NCI-H748 (cell line): ENCODE measurements around the gene KRTAP10-12.
A peak's percentile ranks its signal among the peaks of the same experiment; 100 is the strongest.
"Not testable (repeated sequence)": the region's sequence is repeated elsewhere in the genome, so short reads cannot be mapped to it uniquely, and the experiment has no call there.

Experiments
- DNase-seq: peaks from one replicate; lab custom pipeline; 2025; ENCODE audit not compliant: unreplicated experiment; lab: John Stamatoyannopoulos, UW

The KRTAP10-12 gene

DNA sequence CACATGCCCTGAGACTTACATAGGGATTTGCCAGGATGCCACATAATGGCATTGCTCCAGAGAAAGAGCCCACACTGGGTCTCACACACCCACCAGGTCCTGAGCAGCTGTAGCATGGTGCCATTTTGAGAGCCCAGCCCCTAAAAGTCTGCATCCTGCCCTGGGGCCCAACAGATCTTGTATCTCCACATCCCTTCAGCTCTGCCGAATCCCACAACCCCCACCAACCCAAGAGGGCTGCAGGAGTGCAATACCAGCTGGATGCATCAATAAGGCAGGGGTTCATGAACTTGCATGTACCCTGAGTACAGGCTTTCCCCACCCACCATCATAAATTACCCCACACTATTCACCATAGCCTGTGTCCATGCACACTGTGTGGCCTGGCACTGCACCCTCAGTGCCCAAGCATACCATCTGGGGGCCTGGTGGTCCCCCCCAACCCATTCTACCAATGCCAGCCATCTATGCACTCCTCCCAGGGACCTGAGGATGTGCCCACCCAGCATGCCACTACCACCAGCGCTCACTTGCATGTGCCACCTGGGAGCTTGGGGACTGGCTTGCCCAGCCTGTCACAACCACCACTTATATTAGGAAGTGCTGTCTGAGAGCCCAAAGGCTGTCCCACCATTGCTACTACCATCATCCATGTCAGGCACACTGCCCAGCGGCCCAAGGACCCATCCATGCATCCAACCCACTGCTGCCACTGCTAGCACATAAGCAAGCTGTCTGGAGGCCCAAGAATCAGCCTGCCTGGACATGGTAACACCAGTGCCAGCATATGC, 26.1 kb upstream of the KRTAP10-12 start:
- no peak for DNase-seq

DNA sequence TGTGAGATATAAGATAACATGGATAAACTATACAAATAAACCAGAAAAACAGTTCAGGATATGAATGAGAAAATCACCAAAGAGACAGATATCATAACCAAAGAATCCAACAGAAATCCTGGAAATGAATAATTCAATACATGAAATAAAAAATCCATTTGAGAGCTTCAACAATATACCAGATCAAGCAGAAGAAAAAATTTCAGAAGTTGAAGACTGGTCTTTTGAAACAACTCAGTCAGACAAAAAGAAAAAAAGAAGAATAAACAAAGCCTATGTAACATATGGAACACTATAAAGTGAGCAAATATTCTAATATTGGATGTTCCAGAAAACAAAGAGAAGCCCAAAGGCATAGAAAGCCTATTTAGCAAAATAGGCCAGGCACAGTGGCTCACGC, 25.1 kb upstream of the KRTAP10-12 start:
- no peak for DNase-seq

DNA sequence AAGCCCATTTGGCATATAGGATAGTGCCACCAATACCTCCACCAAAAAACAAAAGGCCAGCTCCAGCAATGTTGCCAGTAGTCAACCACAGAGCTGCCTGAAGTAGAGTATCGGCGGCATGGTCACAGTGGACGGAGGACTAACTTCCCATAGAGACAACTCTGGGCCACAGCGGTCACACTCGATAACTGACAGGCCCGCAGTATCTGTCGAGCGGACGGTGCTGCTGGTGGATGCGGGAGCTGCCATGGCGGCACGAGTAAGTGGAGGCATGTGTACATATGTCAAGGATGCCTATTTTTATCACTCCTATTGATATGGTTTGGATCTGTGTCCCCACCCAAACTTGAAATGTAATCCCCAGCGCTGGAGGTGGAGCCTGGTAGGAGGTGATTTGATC, 19.1 kb upstream of the KRTAP10-12 start:
- DNase-seq, result no peak

GRCh38 chr21:44681152-44681551, 15.8 kb upstream of the KRTAP10-12 start:
- no peak for DNase-seq

DNA sequence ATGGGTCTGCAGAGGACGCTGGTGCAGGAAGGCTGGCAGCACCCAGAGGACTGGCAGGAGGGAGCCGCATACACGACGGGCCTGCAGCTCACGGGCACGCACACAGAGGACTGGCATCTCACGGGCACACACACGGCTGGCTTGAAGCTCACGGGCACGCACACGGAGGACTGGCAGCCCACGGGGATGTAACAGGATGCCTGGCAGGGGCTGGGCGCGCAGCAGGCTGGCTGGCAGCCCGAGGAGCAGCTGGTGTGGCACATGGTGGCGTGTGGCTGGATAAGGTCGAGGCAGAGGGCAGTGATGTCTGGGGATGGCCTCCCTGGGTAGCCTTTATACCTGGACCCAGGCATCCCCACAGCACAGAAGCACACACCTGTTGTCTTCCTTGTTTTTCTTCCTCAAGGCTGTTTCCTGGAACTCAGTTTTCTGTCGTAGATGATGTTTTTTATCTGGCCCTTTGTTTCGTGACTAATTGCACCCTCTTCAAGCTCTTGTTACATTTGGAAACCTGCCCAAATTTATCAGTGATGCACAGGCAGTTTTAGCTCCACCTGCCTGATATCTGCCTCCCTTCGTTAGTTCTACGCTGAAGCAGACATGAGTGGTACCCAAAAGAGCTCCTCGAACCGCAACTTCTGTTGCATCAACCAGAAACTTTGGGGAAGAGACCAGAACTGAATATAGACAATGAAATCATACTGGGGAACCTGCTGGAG, 15.0 kb upstream of the KRTAP10-12 start, which contains the start of gene KRTAP12-1:
Gene KRTAP12-1, minus strand, starts transcription at position 303 of the 719 bp plus-strand sequence. Its CDS starts 40 bp downstream, at position 263.
- DNase-seq, result peak; percentile 97

GRCh38 chr21:44682580-44683151, 14.3 kb upstream of the KRTAP10-12 start:
- no peak for DNase-seq

DNA sequence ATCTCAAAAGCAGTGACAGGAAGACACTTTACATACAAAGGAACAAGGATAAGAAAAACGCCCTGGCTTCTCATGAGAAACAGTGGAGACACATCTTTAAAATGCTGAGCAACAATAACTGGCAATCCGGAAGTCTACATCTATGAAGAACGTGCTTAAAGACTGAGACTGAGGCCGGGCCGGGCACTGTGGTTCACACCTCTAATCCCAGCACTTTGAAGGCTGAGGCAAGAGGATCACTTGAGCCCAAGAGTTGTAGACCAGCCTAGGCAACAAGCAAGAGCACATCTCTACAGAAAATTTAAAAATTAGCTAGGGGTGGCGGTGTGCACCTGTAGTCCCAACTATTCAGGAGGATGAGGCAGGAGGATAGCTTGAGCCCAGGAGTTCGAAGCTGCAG, 12.9 kb upstream of the KRTAP10-12 start:
- DNase-seq, result no peak

DNA sequence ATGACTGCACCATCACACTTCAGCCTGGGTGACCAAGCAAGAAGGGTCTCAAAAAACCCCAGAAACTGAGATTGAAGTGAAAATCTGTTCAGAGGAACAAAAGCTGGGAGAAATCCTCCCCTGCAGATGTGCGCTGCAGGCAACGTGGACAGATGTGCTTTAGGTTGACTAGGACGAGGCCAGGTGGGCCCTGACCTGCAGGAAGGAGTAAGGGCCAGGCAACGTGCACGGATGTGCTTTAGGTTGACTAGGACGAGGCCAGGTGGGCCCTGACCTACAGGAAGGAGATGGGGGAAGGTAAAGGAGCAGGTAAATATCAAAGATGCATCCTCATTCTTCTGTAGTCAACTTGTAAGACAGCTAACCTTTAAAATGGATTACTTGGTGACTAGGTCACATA, 12.5 kb upstream of the KRTAP10-12 start:
- DNase-seq, result no peak

DNA sequence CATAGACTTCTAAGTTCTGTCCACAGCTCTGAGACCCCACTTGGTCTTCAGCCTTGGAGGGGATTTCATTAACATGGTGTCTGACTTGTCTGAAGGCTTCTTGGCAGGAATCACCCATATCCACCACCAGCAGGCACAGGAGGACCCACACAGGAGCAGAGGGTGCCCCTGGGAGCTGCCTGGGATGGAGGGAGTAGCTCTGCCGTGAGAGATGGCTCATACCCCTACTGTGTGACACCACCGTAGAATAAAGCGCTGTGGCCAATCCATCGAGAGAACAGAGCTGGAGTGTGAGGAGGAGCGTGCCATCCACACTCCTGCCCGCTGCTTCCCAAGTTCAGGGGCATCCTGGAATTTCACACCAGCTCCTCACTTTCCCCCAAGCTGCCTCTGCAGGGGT, 11.9 kb upstream of the KRTAP10-12 start:
- DNase-seq, result not testable (repeated sequence)

GRCh38 chr21:44686000-44686781, 10.8 kb upstream of the KRTAP10-12 start:
- peak; percentile 6 for DNase-seq

GRCh38 chr21:44686843-44687561, 10.0 kb upstream of the KRTAP10-12 start:
- peak; percentile 22 for DNase-seq

DNA sequence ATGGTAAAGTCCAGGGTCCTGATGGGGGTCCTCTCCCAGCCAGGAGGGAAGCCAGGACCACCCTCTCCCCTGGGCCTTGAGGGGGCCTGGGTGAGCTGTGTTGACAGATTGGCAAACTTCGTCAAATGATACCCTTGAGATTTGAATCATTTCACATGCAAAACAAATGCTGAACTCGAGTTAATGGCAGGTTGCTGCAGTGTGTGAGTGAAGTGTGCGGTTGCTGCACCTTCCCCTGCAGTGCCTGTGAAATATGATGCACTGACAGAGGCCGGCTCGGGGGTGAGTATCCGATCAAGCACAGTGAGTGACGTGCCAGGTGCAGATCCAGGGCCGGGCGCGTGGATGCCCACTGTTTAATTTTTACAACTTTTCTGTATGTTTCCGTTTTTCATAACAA, 9.3 kb upstream of the KRTAP10-12 start:
- peak; percentile 60 for DNase-seq

GRCh38 chr21:44689740-44690139, 7.2 kb upstream of the KRTAP10-12 start:
- not testable (repeated sequence) for DNase-seq

DNA sequence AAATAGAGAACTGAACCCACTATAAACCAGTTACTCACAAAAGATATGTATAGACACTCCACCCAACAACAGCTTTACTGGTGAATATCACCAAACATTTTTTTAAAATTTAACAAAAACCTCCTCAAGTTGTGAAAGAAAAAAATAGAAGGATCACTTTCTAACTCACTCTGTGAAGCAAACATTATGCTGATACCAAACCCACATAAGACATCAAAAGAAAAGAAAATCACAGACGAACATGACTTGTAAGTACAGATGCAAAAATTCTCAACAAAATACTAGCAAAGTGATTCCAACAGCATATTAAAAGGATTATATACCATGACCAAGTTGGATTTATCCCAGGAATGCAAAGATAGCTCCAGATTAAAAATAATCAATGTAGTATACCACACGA, 5.3 kb upstream of the KRTAP10-12 start:
- DNase-seq, result no peak

DNA sequence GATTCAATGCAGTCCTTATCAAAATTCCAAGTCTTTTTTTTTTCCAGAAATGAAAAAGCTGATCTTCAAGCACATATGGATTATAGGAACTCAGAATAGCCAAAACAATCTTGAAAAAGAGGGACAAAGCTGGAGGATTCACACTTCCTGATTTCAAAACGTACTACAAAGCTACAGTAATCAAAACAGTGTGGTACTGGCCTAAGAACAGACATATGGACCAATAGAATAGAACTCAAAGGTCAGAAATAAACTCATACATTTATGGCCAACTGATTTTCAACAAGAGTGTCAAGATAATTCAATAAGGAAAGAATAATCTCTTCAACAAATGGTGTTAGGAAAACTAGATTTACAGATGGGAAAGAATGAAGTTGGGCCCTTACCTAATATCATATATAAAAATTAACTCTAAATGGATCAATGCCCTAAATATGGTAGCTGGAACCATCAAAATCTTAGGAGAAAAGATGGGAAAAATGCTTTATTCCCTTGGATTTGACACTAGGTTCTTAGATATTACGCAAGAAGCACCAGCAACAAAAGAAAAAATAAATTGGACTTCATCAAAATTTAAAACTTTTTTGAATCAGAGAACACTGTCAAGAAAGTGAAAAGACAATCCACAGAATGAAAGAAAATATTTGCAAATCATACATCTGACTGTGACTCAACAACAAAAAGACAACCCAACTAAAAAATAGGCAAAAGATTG, 4.0 kb upstream of the KRTAP10-12 start:
- DNase-seq, result no peak

- DNase-seq, result no peak
Measured at GRCh38 chr21:44694776-44695175, 2.2 kb upstream of the KRTAP10-12 start.

GRCh38 chr21:44695184-44695583, 1.8 kb upstream of the KRTAP10-12 start:
- DNase-seq, result no peak

DNA sequence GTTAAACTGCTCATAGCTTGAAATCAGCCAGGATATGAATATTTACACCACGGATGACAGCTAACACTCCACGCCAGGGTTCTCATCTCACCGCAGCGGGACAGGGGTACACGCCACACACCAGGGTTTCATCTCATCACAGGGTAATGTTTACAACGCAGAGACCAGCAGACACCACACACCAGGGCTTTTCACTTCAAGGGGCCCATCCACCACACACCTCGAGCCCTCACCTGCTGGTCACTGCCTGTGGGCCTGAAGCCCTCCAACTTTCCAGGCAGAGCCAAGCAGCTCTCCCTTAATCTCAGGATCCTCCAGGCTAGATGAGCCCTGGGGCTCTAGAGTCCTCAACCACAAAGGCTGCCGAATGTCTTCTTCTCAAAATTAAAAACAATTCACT, 1.3 kb upstream of the KRTAP10-12 start:
- DNase-seq, result no peak

DNA sequence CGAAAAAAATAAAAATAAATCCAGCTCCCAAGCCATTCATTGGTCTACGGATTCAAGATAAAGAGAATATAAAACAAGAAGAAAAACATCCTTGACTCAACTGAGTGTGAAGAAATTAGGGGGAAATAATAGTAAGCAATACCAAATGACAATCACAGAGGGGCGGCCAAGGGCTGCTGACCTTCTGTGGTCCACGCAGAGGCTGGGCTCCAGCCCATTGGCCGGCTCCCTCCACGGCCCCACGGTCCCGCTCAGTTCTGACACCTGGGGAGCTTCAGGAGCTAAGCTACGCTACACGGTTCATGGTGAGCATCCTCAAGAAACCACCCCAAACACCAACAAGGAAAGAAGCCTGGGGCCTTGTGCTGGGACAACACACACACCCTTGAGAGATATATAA, 400 bp upstream of the KRTAP10-12 start:
- DNase-seq, result no peak
